Inferior parietal cortex (tissue), 1 donor: ENCODE data around the gene PPP1R1B.

ENCODE experiments used
- DNase-seq: peaks from one replicate; pipeline ENCODE4 v3.0.0-alpha.2; 2016; ENCODE audit errors: extremely low spot score

Gene PPP1R1B

DNA sequence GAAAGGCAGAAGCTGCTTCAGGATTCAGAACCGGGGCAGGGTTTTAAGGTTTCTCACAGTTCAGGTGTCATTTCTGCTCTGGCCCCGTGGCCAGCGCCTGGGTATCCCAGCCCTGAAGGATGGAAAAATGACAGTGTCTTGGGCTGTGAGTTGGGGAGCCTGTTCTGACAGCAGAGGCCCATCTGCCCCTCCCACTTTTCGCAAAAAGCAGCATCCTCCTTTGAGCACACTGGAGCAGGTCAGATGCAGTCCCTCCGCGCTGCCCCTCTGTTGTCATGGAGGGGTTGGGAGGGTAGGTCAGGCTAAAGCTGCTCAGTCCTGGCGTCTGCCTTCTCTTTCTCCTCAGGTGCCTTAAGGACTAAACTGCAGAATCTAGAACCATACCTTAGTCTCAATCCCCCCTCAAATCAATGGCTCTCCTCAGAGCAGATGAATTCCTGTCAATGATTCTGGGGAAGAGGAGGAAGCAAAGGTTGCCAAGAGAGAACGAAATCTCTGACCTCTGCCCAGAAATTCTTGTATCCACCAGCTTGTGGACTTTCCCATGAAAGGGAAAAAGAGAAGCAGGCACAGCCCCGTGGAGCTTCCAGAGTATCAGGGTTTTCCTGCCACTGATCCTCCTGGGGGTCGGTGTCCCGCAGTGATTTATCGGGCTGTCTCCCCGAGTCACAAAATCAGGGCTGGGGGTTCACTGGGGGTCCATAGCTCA lies 26.3 kb upstream of the PPP1R1B start:
- DNase-seq = no peak

GRCh38 chr17:39600997-39601597 lies 25.7 kb upstream of the PPP1R1B start:
- DNase-seq = no peak

DNA sequence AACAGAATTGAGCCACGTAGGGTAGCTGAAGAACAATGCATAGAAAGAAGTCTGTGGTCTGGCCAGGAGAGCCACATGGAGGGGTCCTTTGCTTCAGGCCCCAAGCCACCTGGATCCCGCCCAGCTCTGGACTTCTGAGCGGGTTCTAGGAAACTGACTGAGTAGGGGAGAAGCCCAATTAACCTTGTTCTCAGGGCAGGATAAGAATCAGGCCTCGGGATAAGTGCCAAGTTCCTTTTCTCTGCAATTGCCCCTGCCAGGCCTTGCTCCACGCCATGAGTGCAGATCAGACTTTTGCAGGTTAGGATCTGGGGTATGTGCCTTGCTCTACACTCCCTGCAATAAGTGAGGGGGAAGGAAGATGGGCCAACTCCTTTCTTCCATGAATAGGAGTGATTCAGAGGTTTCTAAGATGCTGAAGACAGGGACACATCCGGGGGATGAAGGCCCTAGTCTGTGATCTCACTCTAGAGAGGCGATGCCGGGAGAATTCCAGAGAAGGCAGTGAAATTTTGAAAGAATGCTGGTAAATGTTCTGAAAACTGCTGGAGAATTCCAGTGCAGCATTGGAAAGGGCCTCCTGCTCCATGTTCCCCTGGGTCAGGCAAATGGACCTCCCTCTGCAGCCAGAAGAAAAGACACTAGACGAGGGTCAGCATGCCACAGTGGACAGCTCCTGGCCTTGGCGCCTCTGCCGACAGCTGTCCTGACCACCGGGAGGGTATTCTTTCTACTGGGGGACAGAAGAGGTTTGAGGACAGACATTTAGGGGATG lies 24.8 kb upstream of the PPP1R1B start:
- DNase-seq = no peak

- no peak for DNase-seq
These were observed 24.0 kb upstream of the PPP1R1B start for GRCh38 chr17:39602533-39603303.

- DNase-seq = no peak
These were observed 23.3 kb upstream of the PPP1R1B start for GRCh38 chr17:39603304-39604016.

DNA sequence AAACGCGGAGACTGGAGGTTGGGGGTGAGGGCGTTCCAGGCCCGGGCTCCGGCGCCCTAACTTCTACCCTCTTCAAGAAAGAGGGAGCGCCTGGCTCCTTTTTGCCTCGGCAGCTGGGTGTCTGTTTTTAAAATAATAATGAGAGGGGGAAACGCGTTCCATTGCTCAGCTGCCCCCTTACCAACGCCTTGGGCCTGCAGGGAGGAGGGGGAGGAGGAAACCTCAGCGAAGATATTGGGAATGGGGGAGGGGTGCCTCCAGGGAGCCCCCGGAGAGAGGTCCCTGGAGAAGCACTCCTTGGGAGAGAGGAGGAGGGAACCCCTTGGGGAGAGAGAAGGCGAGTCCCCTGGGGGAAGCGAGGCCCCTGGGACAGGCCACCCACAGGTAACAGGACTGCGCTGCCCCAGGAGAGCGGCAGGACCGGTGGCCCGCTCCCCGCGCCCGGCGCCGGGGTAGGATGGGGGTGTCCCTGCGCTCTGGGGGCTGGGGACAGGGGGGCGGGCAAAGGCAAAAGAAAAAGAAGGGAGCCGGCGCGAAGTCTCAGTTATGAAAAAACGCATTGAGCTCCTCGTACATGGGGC lies 21.8 kb upstream of the PPP1R1B start:
- DNase-seq = no peak

DNA sequence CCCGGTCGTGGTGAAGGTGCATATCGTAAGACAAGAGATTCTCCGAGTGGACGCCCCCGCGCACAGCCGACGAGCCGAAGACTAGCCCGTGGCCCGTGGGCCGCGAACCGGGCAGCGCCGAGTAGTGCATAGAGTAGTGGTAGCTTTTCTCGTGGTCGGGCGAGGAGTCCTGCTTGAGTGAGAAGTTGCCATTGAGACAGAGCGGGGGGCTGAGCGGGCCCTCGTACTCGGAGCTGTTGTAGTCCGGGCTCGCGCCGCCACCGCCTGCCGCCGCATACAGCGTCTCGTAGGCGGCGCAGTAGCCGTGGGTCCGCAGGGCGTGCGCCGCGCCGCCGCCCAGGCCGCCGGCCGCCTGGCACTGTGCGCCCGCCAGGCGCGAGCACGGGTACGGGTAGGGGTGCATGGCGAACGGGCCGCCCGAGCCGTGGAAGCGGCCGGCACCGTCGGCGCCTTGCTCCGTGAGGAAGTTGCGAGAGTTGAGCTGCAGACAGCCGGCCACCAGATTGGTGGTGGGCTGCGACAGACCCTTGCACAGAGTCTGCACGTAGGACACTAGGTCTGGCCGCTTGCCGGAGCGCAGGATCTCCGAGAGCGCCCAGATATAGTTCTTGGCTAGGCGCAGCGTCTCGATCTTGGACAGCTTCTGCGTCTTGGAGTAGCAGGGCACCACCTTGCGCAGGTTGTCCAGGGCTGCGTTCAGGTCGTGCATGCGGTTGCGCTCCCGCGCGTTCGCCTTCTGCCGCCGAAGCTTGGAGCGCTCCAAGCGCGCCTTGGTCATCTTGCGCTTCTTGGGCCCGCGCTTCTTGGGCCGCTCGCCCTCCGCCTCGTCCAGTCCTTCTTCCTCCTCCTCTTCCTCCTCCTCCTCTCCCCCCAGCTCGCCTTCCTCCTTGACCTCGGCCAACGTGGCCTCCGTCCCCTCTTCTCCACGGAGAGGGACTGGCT lies 21.0 kb upstream of the PPP1R1B start:
- DNase-seq = no peak

GRCh38 chr17:39606434-39607056 lies 20.2 kb upstream of the PPP1R1B start:
- DNase-seq = no peak

- no peak for DNase-seq
These were observed 19.5 kb upstream of the PPP1R1B start for GRCh38 chr17:39607057-39607850.

DNA sequence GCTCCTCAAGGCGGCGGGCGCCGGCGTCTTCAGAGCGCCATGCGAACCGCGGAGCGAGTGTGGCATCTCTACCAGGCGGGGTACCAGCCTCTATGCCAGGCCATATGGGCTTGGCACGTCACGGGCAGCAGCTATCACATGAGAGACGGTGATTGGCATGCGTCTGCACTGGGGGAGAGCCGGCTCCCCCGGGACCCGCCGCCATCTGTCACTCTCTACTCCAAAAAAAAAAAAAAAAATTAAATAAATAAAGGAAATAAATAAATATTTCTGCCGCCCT lies 19.0 kb upstream of the PPP1R1B start, which contains the start of gene NEUROD2:
Gene NEUROD2, minus strand, starts transcription at position 70 of the 280 bp plus-strand sequence. CDS start 1,321 bp downstream, outside the sequence.
- no peak for DNase-seq

DNA sequence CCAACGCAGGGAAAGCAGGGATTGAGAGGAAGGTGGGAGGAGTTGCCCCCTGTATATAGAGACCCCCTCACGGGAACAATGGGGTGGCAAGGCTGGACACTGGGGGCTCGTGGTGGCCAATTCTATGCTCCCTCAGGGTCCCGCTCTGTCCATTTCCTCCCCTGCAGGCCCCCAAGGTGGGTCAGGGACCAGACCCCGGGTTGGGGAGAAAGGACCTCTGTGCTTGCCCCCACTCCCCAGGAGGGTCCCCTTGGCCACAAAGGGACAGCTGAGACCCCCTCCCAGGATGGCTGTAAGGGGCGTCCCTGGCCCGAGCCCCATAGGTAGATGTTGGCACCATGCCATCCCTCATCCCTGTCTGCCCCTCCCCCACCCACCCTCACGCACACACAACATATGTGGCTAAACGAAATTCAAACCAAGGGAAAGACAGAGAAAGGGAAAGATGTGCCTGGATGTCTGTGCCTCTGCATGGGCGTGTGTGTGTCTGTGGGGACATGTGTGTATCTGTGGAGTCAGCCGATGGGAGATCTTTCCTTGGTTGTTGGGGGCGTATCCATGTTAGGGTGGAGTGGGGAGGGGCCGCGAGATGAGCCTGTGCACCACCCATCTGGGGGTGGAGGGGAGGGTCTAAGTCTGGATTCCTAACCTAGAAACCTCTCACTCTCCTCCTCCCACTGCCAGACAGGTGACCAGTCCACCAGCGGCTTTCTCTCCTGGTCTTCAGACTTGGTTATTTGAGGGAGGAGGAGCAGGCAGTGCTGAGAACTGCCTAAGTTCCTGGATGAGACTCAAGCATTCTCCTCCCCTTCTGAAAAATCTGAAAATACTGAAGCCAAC lies 18.4 kb upstream of the PPP1R1B start:
- no peak for DNase-seq

- DNase-seq = no peak
These were observed 17.2 kb upstream of the PPP1R1B start for GRCh38 chr17:39609416-39610025.

- no peak for DNase-seq
These were observed 15.2 kb upstream of the PPP1R1B start for GRCh38 chr17:39611401-39612112.

DNA sequence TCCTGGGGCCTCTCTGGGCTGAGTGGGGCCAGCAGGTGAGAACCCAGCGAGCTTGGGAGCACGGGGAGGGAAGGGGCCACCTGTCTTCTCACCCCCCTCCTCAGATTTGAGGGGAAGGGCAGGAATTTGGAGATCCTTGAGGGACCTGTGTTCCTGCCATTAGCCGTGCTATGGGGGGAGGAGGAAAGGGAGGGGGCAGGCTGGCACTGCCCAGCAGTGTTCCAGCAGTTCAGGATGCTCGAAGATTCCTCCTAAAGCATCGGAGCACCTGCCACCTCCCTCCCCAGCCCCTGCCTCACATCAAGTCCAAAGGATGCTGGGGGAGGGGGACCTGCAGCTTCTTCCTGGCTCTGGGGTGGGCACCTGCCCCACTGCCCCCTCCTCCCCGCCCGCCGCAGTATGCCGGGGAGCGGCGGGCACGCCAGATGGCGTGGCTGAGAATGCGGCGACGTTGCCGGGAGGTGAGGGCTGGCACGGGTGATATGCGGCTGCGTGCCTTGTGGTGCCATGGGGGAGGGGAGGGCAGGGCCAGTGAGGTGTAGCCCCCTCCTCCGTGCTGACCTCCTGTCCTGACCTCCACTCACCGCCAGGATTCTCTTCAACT lies 14.4 kb upstream of the PPP1R1B start:
- DNase-seq = no peak

DNA sequence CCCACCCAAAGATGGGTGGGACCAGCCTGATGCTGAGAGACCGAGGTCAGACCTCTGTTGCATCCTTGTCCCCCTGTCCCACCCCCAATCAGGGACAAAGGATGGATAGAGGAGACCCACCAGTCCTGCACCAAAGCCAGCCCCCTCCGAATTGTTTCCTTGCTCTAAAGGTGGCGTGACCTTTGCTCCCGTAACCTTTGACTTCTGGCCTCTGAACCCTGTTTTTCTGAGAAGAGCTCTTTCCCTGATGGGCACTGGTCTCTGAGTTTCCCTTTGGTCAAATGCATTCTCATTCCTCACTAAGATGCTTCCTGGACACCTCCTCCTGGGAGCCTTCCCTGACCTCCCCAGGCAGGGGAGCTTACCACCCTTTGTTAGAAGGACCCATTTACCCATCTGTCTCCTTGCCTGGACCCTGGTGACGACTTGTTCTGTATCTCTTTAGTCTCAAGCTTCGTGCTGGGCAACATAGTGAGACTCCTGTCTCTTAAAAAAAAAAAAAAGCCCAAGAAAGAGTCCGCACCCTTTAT lies 13.8 kb upstream of the PPP1R1B start:
- no peak for DNase-seq

- no peak for DNase-seq
These were observed 12.1 kb upstream of the PPP1R1B start for GRCh38 chr17:39614545-39615157.
